SJCRH30 (cell line): Measurements from ENCODE around the gene TP53TG3E. TPM values are rescaled to one million over a fixed set of nuclear protein-coding genes. Genes with fewer than 3 reads are reported as not detected.
"Not testable (repeated sequence)": the region's sequence is repeated elsewhere in the genome, so short reads cannot be mapped to it uniquely, and the experiment has no call there.

Experiments
- DNase-seq, 2 experiments: peaks; one replicate each; pipeline ENCODE4 v3.0.0-alpha.2; 2015 to 2020
- H3K27ac ChIP-seq: fragments of 250-450 bp; sonication (Bioruptor Pico); 2 replicates; pipeline ENCODE4 v1.5.1; 2020; ENCODE audit warnings: mild to moderate bottlenecking, moderate library complexity
- H3K27me3 ChIP-seq: fragments of 250-450 bp; sonication (Bioruptor Pico); 2 replicates; pipeline ENCODE4 v1.5.1; 2020; ENCODE audit warnings: mild to moderate bottlenecking, moderate library complexity
- H3K36me3 ChIP-seq: fragments of 250-450 bp; sonication (Bioruptor Pico); 2 replicates; pipeline ENCODE4 v1.5.1; 2020; ENCODE audit warnings: mild to moderate bottlenecking, moderate library complexity
- H3K4me1 ChIP-seq: fragments of 250-450 bp; sonication (Bioruptor Pico); 2 replicates; pipeline ENCODE4 v1.5.1; 2020; ENCODE audit warnings: mild to moderate bottlenecking, moderate library complexity
- H3K4me3 ChIP-seq: fragments of 250-450 bp; sonication (Bioruptor Pico); 2 replicates; pipeline ENCODE4 v1.5.1; 2020; ENCODE audit warnings: mild to moderate bottlenecking, moderate library complexity
- H3K9me3 ChIP-seq: fragments of 250-450 bp; sonication (Bioruptor Pico); replicated peaks from 2 replicates; pipeline ENCODE4 v1.5.1; 2020; ENCODE audit warnings: mild to moderate bottlenecking, moderate library complexity
- total RNA-seq: library from RNA; depleted of rRNA; stranded (reverse); fragments of >200 nt; shearing (Covaris generic); gene quantifications from 2 replicates; pipeline ENCODE4 v1.2.3, GENCODE V29; 2014; rRNA removed

The TP53TG3E gene
- total RNA-seq = not detected in 2 replicates

GRCh38 chr16:33304006-33304405 lies at the start of gene TP53TG3E:
Gene TP53TG3E, plus strand, starts transcription at chr16:33304306. Its CDS starts 68 bp downstream, at chr16:33304374.
- not testable (repeated sequence) for H3K36me3 ChIP-seq, DNase-seq, H3K27ac ChIP-seq, H3K4me1 ChIP-seq, H3K4me3 ChIP-seq, H3K9me3 ChIP-seq, H3K27me3 ChIP-seq

GRCh38 chr16:33336226-33337012 lies 32.3 kb downstream of the TP53TG3E start:
- not testable (repeated sequence) for H3K9me3 ChIP-seq, H3K36me3 ChIP-seq

GRCh38 chr16:33337627-33338542 lies 33.8 kb downstream of the TP53TG3E start:
- DNase-seq = peak in 1 of 2 experiments; percentile 17
- H3K36me3 ChIP-seq = not testable (repeated sequence)

More at GRCh38 chr16:33336226-33337012, 32.3 kb downstream of the TP53TG3E start:
- DNase-seq = peak in 1 of 2 experiments; percentile 32
- H3K27ac ChIP-seq, H3K4me3 ChIP-seq, H3K4me1 ChIP-seq, H3K27me3 ChIP-seq: not testable (repeated sequence)

GRCh38 chr16:33338543-33338951 lies 34.4 kb downstream of the TP53TG3E start:
- H3K9me3 ChIP-seq, H3K4me3 ChIP-seq, H3K27ac ChIP-seq, H3K4me1 ChIP-seq, H3K36me3 ChIP-seq, H3K27me3 ChIP-seq: not testable (repeated sequence)
- peak in 1 of 2 experiments; percentile 8 for DNase-seq

More at GRCh38 chr16:33337627-33338542, 33.8 kb downstream of the TP53TG3E start:
- not testable (repeated sequence) for H3K27me3 ChIP-seq, H3K9me3 ChIP-seq, H3K4me3 ChIP-seq, H3K4me1 ChIP-seq, H3K27ac ChIP-seq

- H3K36me3 ChIP-seq, H3K4me3 ChIP-seq: not testable (repeated sequence)
- peak in 1 of 2 experiments; percentile 25 for DNase-seq
These were observed 35.3 kb downstream of the TP53TG3E start for GRCh38 chr16:33339093-33340061.

More at GRCh38 chr16:33339093-33340061, 35.3 kb downstream of the TP53TG3E start:
- H3K4me1 ChIP-seq, H3K9me3 ChIP-seq, H3K27me3 ChIP-seq, H3K27ac ChIP-seq: not testable (repeated sequence)

Other genes with a start within 250 kb of the TP53TG3E start
- gene TP53TG3C, start 110.1 kb upstream of the TP53TG3E start, total RNA-seq = not detected in 2 replicates
- gene TP53TG3B, start 56.5 kb downstream of the TP53TG3E start, total RNA-seq = not detected in 2 replicates
- 0.16 TPM in 1 of 2 replicates, not detected in the other for gene TP53TG3F, start 155.3 kb downstream of the TP53TG3E start, total RNA-seq